Amygdala (tissue), 56 donors: ENCODE data around the gene AHCYL2.
"Not testable (repeated sequence)": the region's sequence is repeated elsewhere in the genome, so short reads cannot be mapped to it uniquely, and the experiment has no call there.

Experiments
- DNase-seq, 56 donors: peaks; one replicate each; lab custom pipeline; 2025; lab: John Stamatoyannopoulos, UW

AHCYL2 gene

GRCh38 chr7:129240119-129240820 lies 15.4 kb downstream of the AHCYL2 start:
- peak in 2 of 56 donors; percentile 10 to 18 for DNase-seq

GRCh38 chr7:129244220-129244619 lies 19.4 kb downstream of the AHCYL2 start:
- DNase-seq, result no peak

- DNase-seq, result no peak
These were observed 20.7 kb downstream of the AHCYL2 start for GRCh38 chr7:129245533-129245932.

- DNase-seq, result no peak
These were observed 22.3 kb downstream of the AHCYL2 start for GRCh38 chr7:129247087-129247486.

- DNase-seq, result no peak
These were observed 27.3 kb downstream of the AHCYL2 start for GRCh38 chr7:129252128-129252527.

- not testable (repeated sequence) for DNase-seq
These were observed 27.8 kb downstream of the AHCYL2 start for GRCh38 chr7:129252603-129253002.

- DNase-seq, result no peak
These were observed 31.0 kb downstream of the AHCYL2 start for GRCh38 chr7:129255800-129256199.

GRCh38 chr7:129256221-129256620 lies 31.4 kb downstream of the AHCYL2 start:
- DNase-seq, result no peak

- DNase-seq, result no peak
These were observed 32.3 kb downstream of the AHCYL2 start for GRCh38 chr7:129257168-129257567.

- peak in 4 of 56 donors; percentile 0 to 13 (median 8) for DNase-seq
These were observed 34.0 kb downstream of the AHCYL2 start for GRCh38 chr7:129258649-129259389.

GRCh38 chr7:129262324-129262723 lies 37.5 kb downstream of the AHCYL2 start:
- no peak for DNase-seq

GRCh38 chr7:129263168-129263567 lies 38.3 kb downstream of the AHCYL2 start:
- no peak for DNase-seq

GRCh38 chr7:129264534-129264933 lies 39.7 kb downstream of the AHCYL2 start:
- DNase-seq, result no peak

GRCh38 chr7:129265328-129265727 lies 40.5 kb downstream of the AHCYL2 start:
- DNase-seq, result no peak

GRCh38 chr7:129266181-129266580 lies 41.4 kb downstream of the AHCYL2 start:
- DNase-seq, result no peak

- no peak for DNase-seq
These were observed 45.2 kb downstream of the AHCYL2 start for GRCh38 chr7:129270077-129270476.

- DNase-seq, result peak in 17 of 56 donors; percentile 1 to 64 (median 8)
These were observed 46.9 kb downstream of the AHCYL2 start for GRCh38 chr7:129271500-129272355.

- DNase-seq, result no peak
These were observed 49.1 kb downstream of the AHCYL2 start for GRCh38 chr7:129273936-129274335.

- no peak for DNase-seq
These were observed 52.8 kb downstream of the AHCYL2 start for GRCh38 chr7:129277629-129278028.

GRCh38 chr7:129278688-129279087 lies 53.9 kb downstream of the AHCYL2 start:
- no peak for DNase-seq

GRCh38 chr7:129279757-129280156 lies 54.9 kb downstream of the AHCYL2 start:
- no peak for DNase-seq
